Measurements from ENCODE around the gene TSHR. TPM values are rescaled to one million over a fixed set of nuclear protein-coding genes. Genes with fewer than 3 reads are reported as not detected.

TSHR gene
- total RNA-seq, 1 experiment from 2014 or later = not detected

GRCh38 chr14:80941241-80942185, 13.9 kb upstream of the TSHR start, which contains the start of gene CEP128:
Gene CEP128 (minus strand): TSS chr14:80941738.
- Histone ChIP-seq H3K9ac (ENCODE audit: low read length) (peak within 1 kb of the TSS; percentile 74), H3F3A (ENCODE audit: low read length, unreplicated experiment) (no peaks in the 10 kb centered on the region), H3K27me3 (ENCODE audit: low read length) (no peaks in the 10 kb centered on the region), H3K4me1 (ENCODE audit: insufficient read depth, low read length) (peaks cover 23% of the 10 kb centered on the region), H2AFZ (ENCODE audit: low read length) (peak within 1 kb of the TSS; percentile 92), H3K27ac (ENCODE audit: low read length) (peak within 1 kb of the TSS; percentile 46), H3K9me3 (ENCODE audit: low read length) (no peaks in the 10 kb centered on the region), H4K20me1 (ENCODE audit: low read length) (no peaks in the 10 kb centered on the region), H3K4me2 (ENCODE audit: low read length) (peak within 1 kb of the TSS; percentile 99), H3K36me3 (ENCODE audit: low read depth, low read length) (no peaks in the 10 kb centered on the region), H3K9me2 (replicated peaks; ENCODE audit: low read length) (no peaks in the 10 kb centered on the region), H3K79me2 (ENCODE audit: low read length) (peaks cover 25% of the 10 kb centered on the region), H3K4me3 (ENCODE audit: low read length) (peak within 1 kb of the TSS; percentile 91)
- DNase-seq = peak; percentile 98
- BruUV-seq (replicated peaks) = TSS peak; percentile 79
- TF ChIP-seq EZH2 (IDR thresholded peaks at IDR 0.05; ENCODE audit: low read length, unreplicated experiment) (no peak), CTCF (conservative IDR thresholded peaks at IDR 0.05; ENCODE audit: low read depth, low read length) (no peak), EZH2phosphoT487 (IDR thresholded peaks at IDR 0.05; ENCODE audit: borderline replicate concordance, low read length) (no peak)
- peak; percentile 98 for ATAC-seq
- intact Hi-C loops (cut with micrococcal nuclease) = loop anchor here (5.0 kb wide), 1 partner anchor 266 kb away; no protein-coding TSS in a partner anchor
- CTCF ChIA-PET = interaction anchor here (1.2 kb wide), 1 partner anchor 46 kb away, joined by 7 read pairs; no protein-coding TSS in a partner anchor
- POLR2A ChIA-PET (ENCODE audit: unreplicated experiment) = interaction anchor here (0.7 kb wide), 1 partner anchor 278 kb away, joined by 3 read pairs; no protein-coding TSS in a partner anchor

GRCh38 chr14:80942191-80942600, 13.2 kb upstream of the TSHR start:
- ChIA-PET CTCF (interaction anchor here (1.2 kb wide), 1 partner anchor 45 kb away, joined by 7 read pairs; no protein-coding TSS in a partner anchor), POLR2A (ENCODE audit: unreplicated experiment) (interaction anchor here (0.7 kb wide), 1 partner anchor 277 kb away, joined by 3 read pairs; no protein-coding TSS in a partner anchor)
- H3K9me2 ChIP-seq (replicated peaks; ENCODE audit: low read length) = no peaks in the 10 kb centered on the region
- BruUV-seq (replicated peaks) = no TSS peak
- H4K20me1 ChIP-seq (ENCODE audit: low read length) = no peaks in the 10 kb centered on the region
- peaks cover 25% of the 10 kb centered on the region for H3K79me2 ChIP-seq (ENCODE audit: low read length)
- peak overlapping the region; percentile 77 for H3K4me2 ChIP-seq (ENCODE audit: low read length)
- peak overlapping the region; percentile 33; the same call in 1 of the 2 replicates for H3K9ac ChIP-seq (ENCODE audit: low read length)
- H3F3A ChIP-seq (ENCODE audit: low read length, unreplicated experiment) = no peaks in the 10 kb centered on the region
- no peaks in the 10 kb centered on the region for H3K36me3 ChIP-seq (ENCODE audit: low read depth, low read length)
- H3K9me3 ChIP-seq (ENCODE audit: low read length) = no peaks in the 10 kb centered on the region
- no peak for TF ChIP-seq EZH2phosphoT487 (IDR thresholded peaks at IDR 0.05; ENCODE audit: borderline replicate concordance, low read length)
- TF ChIP-seq EZH2 (IDR thresholded peaks at IDR 0.05; ENCODE audit: low read length, unreplicated experiment) = no peak
- no peak for TF ChIP-seq CTCF (conservative IDR thresholded peaks at IDR 0.05; ENCODE audit: low read depth, low read length)
- no peak for ATAC-seq
- H3K27me3 ChIP-seq (ENCODE audit: low read length) = no peaks in the 10 kb centered on the region
- intact Hi-C loops (cut with micrococcal nuclease) = loop anchor here (5.0 kb wide), 1 partner anchor 265 kb away; no protein-coding TSS in a partner anchor
- H2AFZ ChIP-seq (ENCODE audit: low read length) = peak overlapping the region; percentile 91
- H3K4me3 ChIP-seq (ENCODE audit: low read length) = peak overlapping the region; percentile 91
- DNase-seq = peak; percentile 27
- H3K4me1 ChIP-seq (ENCODE audit: insufficient read depth, low read length) = peaks cover 23% of the 10 kb centered on the region
- no peak overlapping the region; the same call in 1 of the 2 replicates for H3K27ac ChIP-seq (ENCODE audit: low read length)
